ENCODE measurements around the gene TRIO.

DNA sequence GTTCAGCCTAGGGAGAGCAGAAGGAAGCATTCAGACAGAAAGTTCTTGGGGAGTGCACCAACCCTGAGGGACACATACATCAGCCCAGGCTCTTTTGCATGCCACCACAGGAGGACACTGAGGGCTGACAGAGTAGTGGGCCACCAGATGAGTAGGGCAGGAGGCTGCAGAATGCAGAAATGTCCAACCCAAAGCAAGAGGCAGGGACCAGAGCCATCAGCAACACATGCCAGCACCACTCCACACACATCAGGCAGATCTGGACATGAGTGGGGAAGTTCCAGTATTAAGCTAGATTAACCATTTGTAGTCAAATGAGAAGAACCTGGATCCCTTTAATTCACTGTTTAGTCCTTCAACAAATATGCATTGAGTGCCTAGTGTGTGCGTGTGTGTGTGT is 402.7 kb downstream of the TRIO start:
- TF ChIP-seq CTCF (IDR thresholded peaks at IDR 0.05; ENCODE audit: low read length) (no peak), EZH2phosphoT487 (IDR thresholded peaks at IDR 0.05; ENCODE audit: low read length) (no peak)
